ENCODE results near the gene POLE.

Gene POLE

DNA sequence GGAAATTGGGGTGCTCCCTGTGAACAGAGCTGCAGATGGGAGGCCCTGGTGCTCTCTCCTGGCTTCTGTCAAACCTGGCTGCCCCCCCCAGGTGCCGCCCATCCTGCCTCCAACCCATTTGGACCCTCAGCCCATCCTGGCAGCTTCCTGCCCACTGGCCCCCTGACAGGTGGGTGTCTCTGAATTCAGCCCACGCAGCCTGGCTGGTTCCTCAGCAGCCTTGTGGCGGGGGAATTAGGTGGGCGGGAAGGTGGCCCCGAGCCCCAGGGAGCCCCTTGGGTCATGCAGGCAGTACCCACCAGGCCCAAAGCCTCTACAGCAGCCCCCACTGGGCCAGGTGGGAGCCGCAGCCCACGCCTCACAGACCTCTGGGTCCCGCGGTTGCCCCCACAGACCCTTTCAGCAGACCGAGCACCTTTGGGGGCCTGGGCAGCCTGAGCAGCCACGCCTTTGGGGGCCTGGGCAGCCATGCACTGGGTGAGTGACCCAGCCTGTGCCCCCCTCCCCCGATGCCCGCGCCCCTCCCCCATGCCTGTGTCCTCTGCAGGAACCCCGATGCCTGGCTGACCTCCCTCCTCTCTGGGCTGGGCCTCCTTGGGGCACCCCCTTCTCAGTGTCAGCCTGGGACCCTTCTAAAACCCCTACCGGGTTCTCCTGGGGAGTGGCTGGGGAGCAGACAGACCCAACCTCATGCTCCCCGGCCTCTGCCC is 105.6 kb downstream of the POLE start:
- H3K4me3 ChIP-seq (ENCODE audit: low read length), result no peak overlapping the region
- TF ChIP-seq ZNF274 (IDR thresholded peaks at IDR 0.05; ENCODE audit: low read depth, low read length), result no peak

DNA sequence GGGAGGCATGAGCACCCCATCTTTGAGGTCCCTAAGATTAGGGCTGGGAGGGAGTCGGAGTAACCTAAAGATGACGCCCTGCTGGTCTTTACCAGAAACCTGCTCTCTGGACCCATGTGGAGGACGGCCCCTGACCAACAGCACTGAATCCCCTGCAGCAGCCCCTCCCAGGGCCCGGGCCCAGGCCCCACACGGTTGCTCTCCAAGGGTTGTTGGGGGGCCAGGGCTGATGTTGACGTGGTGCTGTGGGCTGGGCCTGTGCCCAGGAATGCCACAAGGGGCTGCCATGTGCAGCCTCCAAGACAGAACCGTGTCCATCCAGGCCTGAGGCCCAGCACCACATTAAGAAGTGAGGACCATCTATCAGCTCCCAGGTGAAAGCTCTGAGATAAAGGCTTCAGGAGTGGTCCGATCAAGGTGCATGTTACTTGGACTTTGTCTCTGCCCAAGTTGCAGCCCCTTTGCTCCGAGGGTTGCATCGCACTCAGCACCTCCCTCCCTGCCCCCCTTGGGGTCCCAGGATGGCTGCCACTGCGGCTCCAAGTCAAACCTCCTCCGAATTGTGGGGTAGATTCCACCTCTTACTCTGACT is 106.3 kb downstream of the POLE start:
- TF ChIP-seq ZNF274 (IDR thresholded peaks at IDR 0.05; ENCODE audit: low read depth, low read length), result no peak
- no peak overlapping the region for H3K4me3 ChIP-seq (ENCODE audit: low read length)

DNA sequence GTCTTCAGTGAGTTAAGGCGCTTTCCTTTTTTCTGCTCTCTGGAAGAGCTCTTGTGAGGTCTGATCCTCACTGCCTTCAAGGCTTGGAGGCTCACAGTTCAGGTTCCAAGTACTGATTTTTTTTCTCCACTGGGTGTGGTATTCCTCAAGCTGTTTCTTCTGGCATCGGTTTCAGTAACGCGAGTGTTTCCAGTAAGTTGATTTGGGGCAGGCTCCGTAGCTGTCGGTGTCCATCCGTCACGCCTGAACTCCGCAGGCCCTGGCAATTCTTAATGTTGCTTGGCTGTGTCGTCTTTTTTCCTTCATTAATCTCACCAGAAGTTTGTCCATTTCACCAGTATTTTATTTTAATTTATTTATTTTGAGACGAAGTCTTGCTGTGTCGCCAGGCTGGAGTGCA is 107.4 kb downstream of the POLE start:
- no peak overlapping the region for H3K4me3 ChIP-seq (ENCODE audit: low read length)
- no peak for TF ChIP-seq ZNF274 (IDR thresholded peaks at IDR 0.05; ENCODE audit: low read depth, low read length)

DNA sequence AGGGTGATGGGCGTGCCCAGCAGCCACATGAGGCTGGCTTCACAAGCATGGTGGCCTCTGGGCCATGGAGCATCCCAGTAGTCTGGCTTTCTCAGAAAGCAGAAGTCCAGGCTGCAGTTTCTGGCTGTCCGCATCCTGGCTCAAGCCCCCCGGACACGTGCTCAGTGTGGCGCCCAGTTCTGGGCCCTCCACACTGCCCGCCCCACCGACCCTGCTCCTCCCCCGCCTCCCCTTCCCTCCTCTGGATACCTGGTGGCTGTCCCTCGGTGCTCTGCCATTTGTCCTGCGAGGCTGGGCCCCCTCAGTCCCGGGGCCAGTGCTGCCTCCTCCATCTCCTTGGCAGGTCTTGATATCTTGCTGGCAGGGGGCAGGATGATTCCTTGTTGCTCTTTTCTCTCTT is 108.3 kb downstream of the POLE start:
- no peak for TF ChIP-seq ZNF274 (IDR thresholded peaks at IDR 0.05; ENCODE audit: low read depth, low read length)
- no peak overlapping the region for H3K4me3 ChIP-seq (ENCODE audit: low read length)

- no peak overlapping the region for H3K4me3 ChIP-seq (ENCODE audit: low read length)
- TF ChIP-seq ZNF274 (IDR thresholded peaks at IDR 0.05; ENCODE audit: low read depth, low read length), result no peak
Observed at GRCh38 chr12:132578118-132578517, 109.0 kb downstream of the POLE start.

GRCh38 chr12:132577191-132577920 is 109.8 kb downstream of the POLE start:
- H3K4me3 ChIP-seq (ENCODE audit: low read length), result no peak overlapping the region
- TF ChIP-seq ZNF274 (IDR thresholded peaks at IDR 0.05; ENCODE audit: low read depth, low read length), result no peak

DNA sequence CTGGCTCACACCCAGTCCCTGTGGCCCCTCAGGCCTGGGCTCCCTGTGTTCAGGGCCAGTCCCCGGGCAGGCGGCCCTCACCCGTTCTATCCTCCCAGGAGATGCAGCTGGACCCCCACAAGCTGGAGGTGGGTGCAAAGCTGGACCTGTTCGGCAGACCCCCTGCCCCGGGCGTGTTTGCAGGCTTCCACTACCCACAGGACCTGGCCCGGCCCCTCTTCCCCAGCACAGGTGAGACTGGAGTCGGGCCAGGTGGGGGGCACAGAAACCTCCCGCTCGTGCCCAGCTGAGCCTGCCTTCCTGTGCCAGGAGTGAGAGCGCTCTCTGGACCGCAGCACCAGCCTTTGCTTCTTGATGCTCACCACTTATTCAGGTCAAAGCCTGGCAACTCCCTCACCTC is 110.4 kb downstream of the POLE start:
- no peak for TF ChIP-seq ZNF274 (IDR thresholded peaks at IDR 0.05; ENCODE audit: low read depth, low read length)
- H3K4me3 ChIP-seq (ENCODE audit: low read length), result no peak overlapping the region

GRCh38 chr12:132575661-132576060 is 111.5 kb downstream of the POLE start:
- no peak overlapping the region for H3K4me3 ChIP-seq (ENCODE audit: low read length)
- TF ChIP-seq ZNF274 (IDR thresholded peaks at IDR 0.05; ENCODE audit: low read depth, low read length), result no peak

DNA sequence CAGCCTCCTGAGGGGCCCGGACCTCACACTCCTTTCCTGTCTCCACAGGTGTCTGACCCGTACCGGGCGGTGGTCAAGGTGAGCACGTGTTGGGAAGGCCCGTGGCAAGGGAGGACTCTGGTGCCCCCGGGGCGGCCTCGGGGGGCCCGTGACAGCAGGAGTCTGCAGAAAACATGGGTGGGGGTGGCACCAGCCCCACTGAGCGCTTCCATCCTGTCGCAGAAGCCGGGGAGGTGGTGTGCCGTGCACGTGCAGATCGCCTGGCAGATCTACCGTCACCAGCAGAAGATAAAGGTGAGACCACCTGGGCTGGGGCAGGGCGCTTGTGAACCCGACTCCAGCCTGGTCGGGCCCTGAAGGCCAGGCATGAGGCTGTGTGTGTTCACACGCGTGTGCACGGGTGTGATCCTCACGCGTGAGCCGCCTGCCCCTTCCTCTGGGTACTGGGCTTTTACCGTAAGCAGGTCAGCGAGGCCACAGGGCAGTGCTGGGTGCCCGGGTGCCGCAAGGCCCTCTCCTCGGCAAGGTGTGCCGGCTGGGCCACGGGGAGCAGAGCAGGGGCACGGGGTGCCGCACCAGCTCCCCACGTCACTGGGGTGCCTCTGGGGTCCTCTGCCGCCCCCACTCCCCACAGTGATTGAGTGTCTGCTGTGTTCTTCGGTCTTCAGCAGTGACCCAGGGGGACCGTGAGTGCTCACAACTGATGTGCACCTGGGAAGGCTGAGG is 112.7 kb downstream of the POLE start:
- TF ChIP-seq ZNF274 (IDR thresholded peaks at IDR 0.05; ENCODE audit: low read depth, low read length), result no peak

More for the DNA sequence above, 112.7 kb downstream of the POLE start:
- H3K4me3 ChIP-seq (ENCODE audit: low read length), result no peak overlapping the region
